Gastrocnemius medialis (tissue), 4 donors: ENCODE results near the gene ARF1.

ENCODE experiments used
- POLR2A ChIP-seq, 2 donors: fragments of 450-650 bp; IDR thresholded peaks; one replicate each; pipeline ENCODE4 v1.6.1; 2017; ENCODE audit warnings: antibody characterized with exemption in 2 of 2, mild to moderate bottlenecking in 2 of 2, moderate library complexity in 2 of 2
- TF ChIP-seq, protein P1 (sequence below), 5 experiments: fragments of 450-650 bp in 3 of 5; fragments of 200-600 bp in 2 of 5; sonication (generic) in 2 of 5; IDR thresholded peaks in 4 of 5; conservative IDR thresholded peaks in 1 of 5; 1 replicate in 4 of 5; 2 replicates in 1 of 5; pipeline ENCODE4 v1.5.1; 2016 to 2019; ENCODE audit warnings: antibody characterized with exemption in 5 of 5, mild to moderate bottlenecking in 3 of 5, moderate library complexity in 3 of 5

GRCh38 chr1:228077565-228078330, 4.8 kb upstream of the ARF1 start:
- TF ChIP-seq, protein P1, sequence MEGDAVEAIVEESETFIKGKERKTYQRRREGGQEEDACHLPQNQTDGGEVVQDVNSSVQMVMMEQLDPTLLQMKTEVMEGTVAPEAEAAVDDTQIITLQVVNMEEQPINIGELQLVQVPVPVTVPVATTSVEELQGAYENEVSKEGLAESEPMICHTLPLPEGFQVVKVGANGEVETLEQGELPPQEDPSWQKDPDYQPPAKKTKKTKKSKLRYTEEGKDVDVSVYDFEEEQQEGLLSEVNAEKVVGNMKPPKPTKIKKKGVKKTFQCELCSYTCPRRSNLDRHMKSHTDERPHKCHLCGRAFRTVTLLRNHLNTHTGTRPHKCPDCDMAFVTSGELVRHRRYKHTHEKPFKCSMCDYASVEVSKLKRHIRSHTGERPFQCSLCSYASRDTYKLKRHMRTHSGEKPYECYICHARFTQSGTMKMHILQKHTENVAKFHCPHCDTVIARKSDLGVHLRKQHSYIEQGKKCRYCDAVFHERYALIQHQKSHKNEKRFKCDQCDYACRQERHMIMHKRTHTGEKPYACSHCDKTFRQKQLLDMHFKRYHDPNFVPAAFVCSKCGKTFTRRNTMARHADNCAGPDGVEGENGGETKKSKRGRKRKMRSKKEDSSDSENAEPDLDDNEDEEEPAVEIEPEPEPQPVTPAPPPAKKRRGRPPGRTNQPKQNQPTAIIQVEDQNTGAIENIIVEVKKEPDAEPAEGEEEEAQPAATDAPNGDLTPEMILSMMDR (IDR thresholded peaks at IDR 0.05 in 4 of 5, conservative IDR thresholded peaks at IDR 0.05 in 1 of 5), result no peak
- TF ChIP-seq POLR2A (IDR thresholded peaks at IDR 0.05), result no peak
